ENCODE data around the gene RFC3.

DNA sequence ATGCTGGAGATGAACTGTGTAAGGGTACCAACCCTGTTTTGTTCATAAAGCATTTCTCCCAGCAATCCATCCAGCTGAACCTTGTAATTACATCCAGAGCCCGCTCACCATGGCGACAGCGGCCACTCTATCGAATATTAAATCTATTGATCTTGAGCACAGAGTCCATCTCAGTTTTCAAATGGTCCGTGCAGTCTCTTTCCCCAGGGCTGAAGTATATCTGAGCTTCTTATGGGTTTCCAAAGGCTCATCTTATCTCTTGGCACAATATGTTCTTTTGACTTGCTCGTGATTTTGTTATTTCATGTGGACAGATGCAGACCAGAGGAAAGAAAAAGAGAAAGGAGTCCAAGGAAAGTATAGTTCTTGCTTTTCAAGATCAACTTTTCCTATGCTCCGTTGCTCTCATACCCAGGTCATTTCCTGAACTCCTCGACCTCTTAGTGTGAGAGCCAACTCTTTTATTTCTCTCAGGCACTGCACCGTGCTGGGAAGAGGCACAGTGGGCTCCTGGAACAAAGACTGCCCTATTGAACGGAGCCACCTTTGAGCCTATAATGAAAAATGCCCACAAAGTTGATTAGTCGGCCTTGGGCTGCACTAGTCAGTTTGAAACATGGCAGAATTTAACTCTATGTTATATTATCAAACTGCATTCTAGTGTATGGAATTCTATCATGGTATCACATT, 66.7 kb downstream of the RFC3 start:
- TF ChIP-seq, protein P1, sequence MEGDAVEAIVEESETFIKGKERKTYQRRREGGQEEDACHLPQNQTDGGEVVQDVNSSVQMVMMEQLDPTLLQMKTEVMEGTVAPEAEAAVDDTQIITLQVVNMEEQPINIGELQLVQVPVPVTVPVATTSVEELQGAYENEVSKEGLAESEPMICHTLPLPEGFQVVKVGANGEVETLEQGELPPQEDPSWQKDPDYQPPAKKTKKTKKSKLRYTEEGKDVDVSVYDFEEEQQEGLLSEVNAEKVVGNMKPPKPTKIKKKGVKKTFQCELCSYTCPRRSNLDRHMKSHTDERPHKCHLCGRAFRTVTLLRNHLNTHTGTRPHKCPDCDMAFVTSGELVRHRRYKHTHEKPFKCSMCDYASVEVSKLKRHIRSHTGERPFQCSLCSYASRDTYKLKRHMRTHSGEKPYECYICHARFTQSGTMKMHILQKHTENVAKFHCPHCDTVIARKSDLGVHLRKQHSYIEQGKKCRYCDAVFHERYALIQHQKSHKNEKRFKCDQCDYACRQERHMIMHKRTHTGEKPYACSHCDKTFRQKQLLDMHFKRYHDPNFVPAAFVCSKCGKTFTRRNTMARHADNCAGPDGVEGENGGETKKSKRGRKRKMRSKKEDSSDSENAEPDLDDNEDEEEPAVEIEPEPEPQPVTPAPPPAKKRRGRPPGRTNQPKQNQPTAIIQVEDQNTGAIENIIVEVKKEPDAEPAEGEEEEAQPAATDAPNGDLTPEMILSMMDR (IDR thresholded peaks at IDR 0.05 in 8 of 11, conservative IDR thresholded peaks at IDR 0.05 in 3 of 11): no peak
- TF ChIP-seq POLR2A (IDR thresholded peaks at IDR 0.05): no peak
- TF ChIP-seq POLR2AphosphoS5 (IDR thresholded peaks at IDR 0.05): no peak
